GM12878 (cell line): Measurements from ENCODE around the gene MEDAG.

Experiments
- ATF2 ChIP-seq: IDR thresholded peaks from 2 replicates; pipeline ENCODE4 v1.6.1; 2012; ENCODE audit warnings: low read length, inconsistent platforms
- CBX5 ChIP-seq: sonication (generic); IDR thresholded peaks from 2 replicates; pipeline ENCODE4 v1.6.1; 2016; ENCODE audit warnings: low read depth, moderate library complexity, mild to moderate bottlenecking, inconsistent platforms
- CEBPB ChIP-seq, 2 experiments: fragments of 150-350 bp in 1 of 2; IDR thresholded peaks; 2 replicates each; pipeline ENCODE4 v1.6.1; 2012 to 2014; ENCODE audit warnings: low read depth in 2 of 2, low read length in 2 of 2, borderline replicate concordance in 1 of 2, inconsistent platforms in 1 of 2
- CREB1 ChIP-seq: IDR thresholded peaks from 2 replicates; pipeline ENCODE4 v1.6.1; 2012; ENCODE audit warnings: low read depth, mild to moderate bottlenecking, inconsistent platforms
- CTCF ChIP-seq, 3 experiments: IDR thresholded peaks in 2 of 3; conservative IDR thresholded peaks in 1 of 3; 2 replicates each; pipeline ENCODE4 v1.5.1; 2011; ENCODE audit warnings: low read depth in 3 of 3, low read length in 3 of 3, mild to moderate bottlenecking in 3 of 3, control low read depth in 2 of 3, moderate library complexity in 2 of 3, inconsistent platforms in 1 of 3, mixed read lengths in 1 of 3; ENCODE audit not compliant: control insufficient read depth in 2 of 3, insufficient read depth in 1 of 3; ENCODE audit errors: extremely low read depth in 1 of 3
- EED ChIP-seq: sonication (generic); IDR thresholded peaks from 2 replicates; pipeline ENCODE4 v1.6.1; 2016; ENCODE audit warnings: antibody characterized with exemption, low read depth
- NBN ChIP-seq: fragments of 450-650 bp; IDR thresholded peaks from 2 replicates; pipeline ENCODE4 v1.6.1; 2016
- POLR2A ChIP-seq: IDR thresholded peaks from 2 replicates; pipeline ENCODE4 v1.6.1; 2011; ENCODE audit warnings: low read depth, mild to moderate bottlenecking, low read length
- POLR2AphosphoS2 ChIP-seq: IDR thresholded peaks from 2 replicates; pipeline ENCODE4 v1.6.1; 2011; ENCODE audit warnings: low read depth, mild to moderate bottlenecking, low read length, improper control_type of control experiment, moderate library complexity
- POLR2AphosphoS5 ChIP-seq: IDR thresholded peaks from 2 replicates; pipeline ENCODE4 v1.6.1; 2011; ENCODE audit warnings: mild to moderate bottlenecking, low read length, inconsistent platforms
- RFX5 ChIP-seq: IDR thresholded peaks from 2 replicates; pipeline ENCODE4 v1.6.1; 2011; ENCODE audit warnings: low read depth, low read length, improper control_type of control experiment
- SREBF2 ChIP-seq: IDR thresholded peaks from 2 replicates; pipeline ENCODE4 v1.6.1; 2012; ENCODE audit warnings: mild to moderate bottlenecking, low read length
- USF2 ChIP-seq: IDR thresholded peaks from 2 replicates; pipeline ENCODE4 v1.6.1; 2011; ENCODE audit warnings: low read depth, low read length, improper control_type of control experiment, borderline replicate concordance
- ZBTB11 ChIP-seq: fragments of 450-650 bp; formaldehyde crosslinking; IDR thresholded peaks from 2 replicates; pipeline ENCODE4 v1.5.0; 2022; ENCODE audit warnings: mild to moderate bottlenecking, missing genetic modification characterization

- TF ChIP-seq ATF2 (no peak), CTCF (IDR thresholded peaks at IDR 0.05 in 2 of 3, conservative IDR thresholded peaks at IDR 0.05 in 1 of 3; ENCODE audit: control insufficient read depth in 2 of 3, extremely low read depth in 1 of 3, insufficient read depth in 1 of 3, low read depth in 3 of 3, low read length in 3 of 3) (no peak), CBX5 (no peak), SREBF2 (no peak), POLR2AphosphoS5 (no peak), CREB1 (no peak), RFX5 (no peak), CEBPB (IDR thresholded peaks at IDR 0.05; ENCODE audit: borderline replicate concordance in 1 of 2, low read depth in 2 of 2, low read length in 2 of 2) (no peak), NBN (no peak), POLR2AphosphoS2 (no peak), ZBTB11 (CRISPR knock-in tag) (no peak), EED (no peak), POLR2A (no peak), USF2 (no peak)
Observed at GRCh38 chr13:30907121-30907861, 1.2 kb downstream of the MEDAG start.
